Activated CD4-positive, CD25-positive, alpha-beta regulatory T cell treated with anti-CD3 and anti-CD28 coated beads, Interleukin-2, amount 50 U/mL, for 16 hours (primary cell): ENCODE data around the gene ZFPM1.
"Not testable (repeated sequence)": the region's sequence is repeated elsewhere in the genome, so short reads cannot be mapped to it uniquely, and the experiment has no call there.

Experiments
- DNase-seq: peaks from one replicate; pipeline ENCODE4 v3.0.0-alpha.2; 2020; ENCODE audit warnings: low read depth, low spot score

Gene ZFPM1

GRCh38 chr16:88464447-88465318 is 11.6 kb downstream of the ZFPM1 start:
- DNase-seq = no peak

GRCh38 chr16:88465387-88465983 is 12.4 kb downstream of the ZFPM1 start:
- no peak for DNase-seq

- DNase-seq = no peak
These were observed 13.2 kb downstream of the ZFPM1 start for GRCh38 chr16:88466175-88466862.

GRCh38 chr16:88466949-88467348 is 13.9 kb downstream of the ZFPM1 start:
- no peak for DNase-seq

- no peak for DNase-seq
These were observed 14.5 kb downstream of the ZFPM1 start for GRCh38 chr16:88467541-88467944.

GRCh38 chr16:88468275-88469129 is 15.4 kb downstream of the ZFPM1 start:
- no peak for DNase-seq

- no peak for DNase-seq
These were observed 16.7 kb downstream of the ZFPM1 start for GRCh38 chr16:88469615-88470395.

- DNase-seq = not testable (repeated sequence)
These were observed 17.3 kb downstream of the ZFPM1 start for GRCh38 chr16:88470396-88470680.

GRCh38 chr16:88470696-88471095 is 17.6 kb downstream of the ZFPM1 start:
- not testable (repeated sequence) for DNase-seq

- DNase-seq = no peak
These were observed 18.0 kb downstream of the ZFPM1 start for GRCh38 chr16:88471115-88471514.

GRCh38 chr16:88471575-88471974 is 18.5 kb downstream of the ZFPM1 start:
- no peak for DNase-seq

GRCh38 chr16:88472069-88472468 is 19.0 kb downstream of the ZFPM1 start:
- DNase-seq = no peak

- DNase-seq = no peak
These were observed 19.6 kb downstream of the ZFPM1 start for GRCh38 chr16:88472637-88473205.

- DNase-seq = no peak
These were observed 20.8 kb downstream of the ZFPM1 start for GRCh38 chr16:88473666-88474534.

GRCh38 chr16:88475037-88475436 is 22.0 kb downstream of the ZFPM1 start:
- no peak for DNase-seq

GRCh38 chr16:88476203-88476602 is 23.1 kb downstream of the ZFPM1 start:
- no peak for DNase-seq

GRCh38 chr16:88476817-88477397 is 23.8 kb downstream of the ZFPM1 start:
- no peak for DNase-seq

- no peak for DNase-seq
These were observed 24.8 kb downstream of the ZFPM1 start for GRCh38 chr16:88477631-88478519.
